H9 (cell line): ENCODE data around the gene OR2T35. TPM values are rescaled to one million over a fixed set of nuclear protein-coding genes. Genes with fewer than 3 reads are reported as not detected.

Experiments
- DNase-seq: peaks from one replicate; pipeline ENCODE4 v3.0.0-alpha.2; 2017
- H2AFZ ChIP-seq: one replicate; pipeline ENCODE4 v1.6.1; 2013; ENCODE audit warnings: mild to moderate bottlenecking, low read length, control low read depth, moderate library complexity
- H2AK5ac ChIP-seq: 2 replicates; pipeline ENCODE4 v1.6.1; 2013; ENCODE audit warnings: low read length, control low read depth, mixed read lengths; ENCODE audit not compliant: insufficient read length
- H2BK120ac ChIP-seq: one replicate; pipeline ENCODE4 v1.6.1; 2013; ENCODE audit warnings: low read depth, mild to moderate bottlenecking, low read length, control low read depth, inconsistent platforms; ENCODE audit not compliant: poor library complexity, severe bottlenecking
- H2BK12ac ChIP-seq: 2 replicates; pipeline ENCODE4 v1.6.1; 2013; ENCODE audit warnings: low read length, control low read depth, mixed read lengths, low read depth; ENCODE audit not compliant: insufficient read length
- H2BK15ac ChIP-seq: 2 replicates; pipeline ENCODE4 v1.6.1; 2013; ENCODE audit warnings: low read depth, low read length, control low read depth
- H2BK20ac ChIP-seq: one replicate; pipeline ENCODE4 v1.6.1; 2013; ENCODE audit warnings: low read depth, mild to moderate bottlenecking, low read length, control low read depth, inconsistent platforms; ENCODE audit not compliant: poor library complexity, severe bottlenecking
- H2BK5ac ChIP-seq: 2 replicates; pipeline ENCODE4 v1.6.1; 2013; ENCODE audit warnings: low read length, control low read depth, mixed read lengths; ENCODE audit not compliant: insufficient read length
- H3K14ac ChIP-seq: 2 replicates; pipeline ENCODE4 v1.6.1; 2013; ENCODE audit warnings: low read length, control low read depth; ENCODE audit not compliant: insufficient read depth
- H3K18ac ChIP-seq: 2 replicates; pipeline ENCODE4 v1.6.1; 2013; ENCODE audit warnings: low read depth, mild to moderate bottlenecking, mixed read lengths, low read length, control low read depth; ENCODE audit not compliant: insufficient read length
- H3K23ac ChIP-seq: 2 replicates; pipeline ENCODE4 v1.6.1; 2013; ENCODE audit warnings: low read length, control low read depth, mixed read lengths, low read depth; ENCODE audit not compliant: insufficient read length
- H3K23me2 ChIP-seq: 2 replicates; pipeline ENCODE4 v1.6.1; 2013; ENCODE audit warnings: low read depth, mild to moderate bottlenecking, mixed read lengths, low read length, control low read depth; ENCODE audit not compliant: insufficient read length, poor library complexity, severe bottlenecking
- H3K27ac ChIP-seq: 2 replicates; pipeline ENCODE4 v1.5.1; 2013; ENCODE audit warnings: low read length, control low read depth, mixed read lengths, low read depth; ENCODE audit not compliant: insufficient read length
- H3K27me3 ChIP-seq: 2 replicates; pipeline ENCODE4 v1.6.1; 2013; ENCODE audit warnings: low read length, control low read depth, inconsistent platforms; ENCODE audit not compliant: insufficient read depth
- H3K4ac ChIP-seq: 2 replicates; pipeline ENCODE4 v1.6.1; 2013; ENCODE audit warnings: low read depth, mild to moderate bottlenecking, control low read depth, inconsistent platforms, low read length, moderate library complexity
- H3K4me1 ChIP-seq: 2 replicates; pipeline ENCODE4 v1.6.1; 2013; ENCODE audit warnings: low read length, control low read depth, inconsistent platforms; ENCODE audit not compliant: insufficient read depth
- H3K4me2 ChIP-seq: 2 replicates; pipeline ENCODE4 v1.6.1; 2013; ENCODE audit warnings: low read length, control low read depth, mixed read lengths; ENCODE audit not compliant: insufficient read length, insufficient read depth
- H3K56ac ChIP-seq: 2 replicates; pipeline ENCODE4 v1.6.1; 2013; ENCODE audit warnings: low read depth, mild to moderate bottlenecking, mixed read lengths, low read length, control low read depth; ENCODE audit not compliant: insufficient read length
- H3K79me1 ChIP-seq: 2 replicates; pipeline ENCODE4 v1.6.1; 2013; ENCODE audit warnings: low read depth, mild to moderate bottlenecking, moderate library complexity, low read length, control low read depth, inconsistent platforms; ENCODE audit not compliant: insufficient read depth, poor library complexity, severe bottlenecking
- H3K79me2 ChIP-seq: 2 replicates; pipeline ENCODE4 v1.6.1; 2013; ENCODE audit warnings: low read length, control low read depth, inconsistent platforms; ENCODE audit not compliant: insufficient read depth
- H3K9ac ChIP-seq: 2 replicates; pipeline ENCODE4 v1.6.1; 2013; ENCODE audit warnings: low read length, control low read depth, mixed read lengths; ENCODE audit not compliant: insufficient read length; ENCODE audit errors: extremely low read depth
- H3K9me3 ChIP-seq: one replicate; pipeline ENCODE4 v1.6.1; 2013; ENCODE audit warnings: low read depth, low read length, inconsistent platforms; ENCODE audit not compliant: control insufficient read depth
- H3T11ph ChIP-seq: one replicate; pipeline ENCODE4 v1.6.1; 2013; ENCODE audit warnings: mild to moderate bottlenecking, low read length, control low read depth, inconsistent platforms
- H4K20me1 ChIP-seq: one replicate; pipeline ENCODE4 v1.6.1; 2013; ENCODE audit not compliant: control insufficient read depth, insufficient read length, insufficient read depth
- H4K5ac ChIP-seq: 2 replicates; pipeline ENCODE4 v1.6.1; 2013; ENCODE audit warnings: low read depth, mild to moderate bottlenecking, mixed read lengths, low read length, control low read depth; ENCODE audit not compliant: insufficient read length
- H4K8ac ChIP-seq: replicated peaks from 2 replicates; pipeline ENCODE4 v1.6.1; 2013; ENCODE audit warnings: low read length, control low read depth, mixed read lengths, low read depth; ENCODE audit not compliant: insufficient read length
- H4K91ac ChIP-seq: 2 replicates; pipeline ENCODE4 v1.6.1; 2013; ENCODE audit warnings: low read depth, mild to moderate bottlenecking, moderate library complexity, mixed read lengths, low read length, control low read depth; ENCODE audit not compliant: insufficient read length
- H3K27ac Mint-ChIP-seq, 3 experiments: 2 replicates in 2 of 3; 3 replicates in 1 of 3; pipeline ENCODE4 v1.8.0; 2020 to 2021; ENCODE audit warnings: mixed read lengths in 3 of 3, mild to moderate bottlenecking in 1 of 3, moderate library complexity in 1 of 3
- H3K27me3 Mint-ChIP-seq: 2 replicates; pipeline ENCODE4 v1.8.0; 2021; ENCODE audit warnings: low read depth, mild to moderate bottlenecking, moderate library complexity, mixed read lengths
- H3K36me3 Mint-ChIP-seq, 3 experiments: 2 replicates in 2 of 3; 3 replicates in 1 of 3; pipeline ENCODE4 v1.8.0; 2020 to 2021; ENCODE audit warnings: low read depth in 3 of 3, mixed read lengths in 3 of 3; ENCODE audit not compliant: insufficient read depth in 1 of 3
- H3K4me1 Mint-ChIP-seq, 2 experiments: 2 replicates each; pipeline ENCODE4 v1.8.0; 2020; ENCODE audit warnings: mixed read lengths in 2 of 2
- H3K4me3 Mint-ChIP-seq, 2 experiments: 2 replicates in 1 of 2; 3 replicates in 1 of 2; pipeline ENCODE4 v1.8.0; 2020 to 2021; ENCODE audit warnings: mild to moderate bottlenecking in 2 of 2, mixed read lengths in 2 of 2, moderate library complexity in 1 of 2
- H3K9me3 Mint-ChIP-seq, 2 experiments: 2 replicates in 1 of 2; 3 replicates in 1 of 2; pipeline ENCODE4 v1.8.0; 2020; ENCODE audit warnings: mild to moderate bottlenecking in 2 of 2, mixed read lengths in 2 of 2, moderate library complexity in 1 of 2
- CTCF ChIP-seq: fragments of 200-600 bp; sonication (generic); conservative IDR thresholded peaks from 3 replicates; pipeline ENCODE4 v1.8.0; 2021; ENCODE audit warnings: antibody characterized with exemption, mild to moderate bottlenecking
- WGBS: extraction: QIAGEN DNeasy Blood & Tissue Kit; methylation state at CpG from one replicate; pipeline ENCODE4 v1.1.7; 2013; ENCODE audit warnings: missing lambda C conversion rate, low lambda C conversion rate, mixed read lengths; ENCODE audit not compliant: insufficient read length; ENCODE audit errors: extremely low coverage; 5-methylcytosine and 5-hydroxymethylcytosine counted together
- total RNA-seq: library from RNA; stranded (reverse); gene quantifications from 2 replicates; pipeline ENCODE4 v1.2.1, GENCODE V29; 2021

The OR2T35 gene
- total RNA-seq, 1 experiment from 2014 or later: not detected

GRCh38 chr1:248593226-248593625, 51.9 kb downstream of the OR2T35 start:
- Histone ChIP-seq H3K4me1 (no peaks in the 10 kb centered on the region), H3K23ac (no peak overlapping the region), H4K20me1 (no peaks in the 10 kb centered on the region), H2BK120ac (no peak overlapping the region), H3K79me2 (no peaks in the 10 kb centered on the region), H3K23me2 (no peaks in the 10 kb centered on the region), H4K5ac (no peak overlapping the region), H3K9ac (no peak overlapping the region), H3K14ac (no peak overlapping the region), H3T11ph (no peak overlapping the region), H2BK5ac (no peak overlapping the region), H3K18ac (no peak overlapping the region), H2BK15ac (no peak overlapping the region), H2AFZ (no peak overlapping the region), H3K4ac (no peak overlapping the region), H3K9me3 (peaks cover 81% of the 10 kb centered on the region), H3K79me1 (no peaks in the 10 kb centered on the region), H2AK5ac (no peak overlapping the region), H4K8ac (no peak overlapping the region), H3K27me3 (no peaks in the 10 kb centered on the region), H3K4me2 (no peak overlapping the region), H4K91ac (no peak overlapping the region), H2BK12ac (no peak overlapping the region), H3K27ac (no peak overlapping the region), H3K56ac (no peak overlapping the region), H2BK20ac (no peak overlapping the region)
- H3K27me3 Mint-ChIP-seq: no peaks in the 10 kb centered on the region; the same call in 1 of the 2 replicates
- no peak for TF ChIP-seq CTCF
- peaks cover 74 to 82% of the 10 kb centered on the region in 2 experiments for H3K9me3 Mint-ChIP-seq
- H3K4me3 Mint-ChIP-seq: no peak overlapping the region
- H3K36me3 Mint-ChIP-seq: peaks cover 2 to 21% (median 6%) of the 10 kb centered on the region in 3 experiments; a peak in 4 of 7 replicates
- no peaks in the 10 kb centered on the region for H3K4me1 Mint-ChIP-seq
- H3K27ac Mint-ChIP-seq: no peak overlapping the region
- no CpG with 5 or more reads among the region's 5 CpGs for WGBS
- DNase-seq: no peak
